Activated naive CD4-positive, alpha-beta T cell treated with anti-CD3 and anti-CD28 coated beads, Interleukin-2, amount 50 U/mL, for 16 hours (primary cell): ENCODE measurements around the gene PTCHD1.

Experiments used
- DNase-seq: peaks from one replicate; pipeline ENCODE4 v3.0.0-alpha.2; 2020

PTCHD1 gene

GRCh38 chrX:23364416-23364815, 29.8 kb downstream of the PTCHD1 start:
- no peak for DNase-seq

GRCh38 chrX:23365541-23365940, 30.9 kb downstream of the PTCHD1 start:
- DNase-seq: no peak

GRCh38 chrX:23366914-23367313, 32.3 kb downstream of the PTCHD1 start:
- no peak for DNase-seq

- no peak for DNase-seq
These were observed 34.4 kb downstream of the PTCHD1 start for GRCh38 chrX:23369027-23369426.

GRCh38 chrX:23372220-23372902, 37.7 kb downstream of the PTCHD1 start:
- no peak for DNase-seq

- DNase-seq: no peak
These were observed 38.6 kb downstream of the PTCHD1 start for GRCh38 chrX:23373129-23373804.

- DNase-seq: no peak
These were observed 39.6 kb downstream of the PTCHD1 start for GRCh38 chrX:23374291-23374690.

GRCh38 chrX:23376581-23376980, 41.9 kb downstream of the PTCHD1 start:
- DNase-seq: no peak

GRCh38 chrX:23380581-23380980, 45.9 kb downstream of the PTCHD1 start:
- no peak for DNase-seq

- no peak for DNase-seq
These were observed 46.7 kb downstream of the PTCHD1 start for GRCh38 chrX:23381099-23382087.

GRCh38 chrX:23382572-23382971, 47.9 kb downstream of the PTCHD1 start:
- no peak for DNase-seq

GRCh38 chrX:23383411-23383810, 48.8 kb downstream of the PTCHD1 start:
- DNase-seq: no peak

- no peak for DNase-seq
These were observed 50.6 kb downstream of the PTCHD1 start for GRCh38 chrX:23385242-23385641.

- DNase-seq: no peak
These were observed 51.6 kb downstream of the PTCHD1 start for GRCh38 chrX:23386260-23386659.

GRCh38 chrX:23386726-23387125, 52.1 kb downstream of the PTCHD1 start:
- DNase-seq: no peak

GRCh38 chrX:23387550-23388184, 53.0 kb downstream of the PTCHD1 start:
- no peak for DNase-seq

- DNase-seq: no peak
These were observed 54.6 kb downstream of the PTCHD1 start for GRCh38 chrX:23389196-23389792.

- DNase-seq: no peak
These were observed 56.3 kb downstream of the PTCHD1 start for GRCh38 chrX:23390979-23391378.

GRCh38 chrX:23392195-23392594, 57.5 kb downstream of the PTCHD1 start:
- no peak for DNase-seq

- DNase-seq: no peak
These were observed 59.8 kb downstream of the PTCHD1 start for GRCh38 chrX:23394421-23394820.

- DNase-seq: no peak
These were observed 61.6 kb downstream of the PTCHD1 start for GRCh38 chrX:23396263-23396662.

GRCh38 chrX:23398570-23398969, 63.9 kb downstream of the PTCHD1 start:
- DNase-seq: no peak

- DNase-seq: no peak
These were observed 69.2 kb downstream of the PTCHD1 start for GRCh38 chrX:23403849-23404248.
